A549 (cell line): ENCODE measurements around the gene LINGO3.

Experiments used
- HOXA7 ChIP-seq: fragments of 250-450 bp; sonication (Bioruptor Pico); IDR thresholded peaks from 2 replicates; pipeline ENCODE4 v1.5.0; 2020; ENCODE audit warnings: mild to moderate bottlenecking, moderate library complexity
- TF ChIP-seq, protein P1 (sequence below): IDR thresholded peaks from 2 replicates; pipeline ENCODE4 v1.6.1; 2012

DNA sequence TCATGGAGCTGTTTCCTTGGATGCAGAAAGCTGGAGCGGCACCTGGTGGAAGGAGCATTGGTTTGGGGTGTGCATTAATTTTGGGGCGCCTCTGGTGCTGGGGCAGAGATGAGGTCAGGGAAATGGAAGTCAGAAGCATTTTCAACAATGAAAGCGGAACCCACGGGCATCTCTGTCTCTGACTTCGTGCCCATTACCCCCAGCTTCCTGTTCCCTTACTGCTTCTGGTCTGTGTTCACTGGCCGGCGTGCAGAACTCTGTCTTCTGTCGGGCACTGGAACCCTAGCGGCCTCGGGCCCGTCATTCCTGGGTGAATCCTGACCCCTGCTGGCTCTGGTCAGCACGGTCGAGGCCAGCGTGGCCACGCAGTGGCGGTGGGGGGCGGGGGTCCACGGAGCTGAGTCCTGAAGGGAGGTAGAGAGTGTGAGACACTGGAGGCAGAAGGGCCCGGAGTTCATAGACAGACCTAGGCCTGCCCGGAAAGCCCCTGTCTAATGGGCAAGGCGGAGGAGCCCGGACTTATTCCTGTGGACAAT, 7.9 kb upstream of the LINGO3 start:
- no peak for TF ChIP-seq HOXA7
- TF ChIP-seq, protein P1, sequence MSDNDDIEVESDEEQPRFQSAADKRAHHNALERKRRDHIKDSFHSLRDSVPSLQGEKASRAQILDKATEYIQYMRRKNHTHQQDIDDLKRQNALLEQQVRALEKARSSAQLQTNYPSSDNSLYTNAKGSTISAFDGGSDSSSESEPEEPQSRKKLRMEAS = no peak
